Neutrophil (primary cell): ENCODE data around the gene LDLRAD4.
A peak's percentile ranks its signal among the peaks of the same experiment; 100 is the strongest.

Source experiments
- H3K27ac ChIP-seq: fragments of 200-600 bp; sonication (generic); 2 replicates; pipeline ENCODE4 v1.5.1; 2016; ENCODE audit warnings: mild to moderate bottlenecking, moderate library complexity
- H3K27me3 ChIP-seq: fragments of 200-600 bp; sonication (generic); 2 replicates; pipeline ENCODE4 v1.6.0; 2016; ENCODE audit warnings: mild to moderate bottlenecking
- H3K36me3 ChIP-seq: fragments of 200-600 bp; sonication (generic); 2 replicates; pipeline ENCODE4 v1.5.1; 2017
- H3K4me1 ChIP-seq, 2 experiments: fragments of 200-600 bp in 1 of 2; sonication (generic) in 1 of 2; 1 replicate in 1 of 2; 2 replicates in 1 of 2; pipeline versions ENCODE4 v1.5.1 to v1.6.1; 2013 to 2016; ENCODE audit warnings: low read depth in 1 of 2, low read length in 1 of 2, mild to moderate bottlenecking in 1 of 2, moderate library complexity in 1 of 2; ENCODE audit not compliant: control insufficient read depth in 1 of 2, insufficient read depth in 1 of 2
- H3K4me3 ChIP-seq, 2 experiments: fragments of 200-600 bp in 1 of 2; sonication (generic) in 1 of 2; 1 replicate in 1 of 2; 2 replicates in 1 of 2; pipeline ENCODE4 v1.5.1; 2013 to 2016; ENCODE audit warnings: low read depth in 1 of 2, low read length in 1 of 2, mild to moderate bottlenecking in 1 of 2, moderate library complexity in 1 of 2
- H3K9me3 ChIP-seq: fragments of 200-600 bp; sonication (generic); 2 replicates; pipeline ENCODE4 v1.5.1; 2016
- CTCF ChIP-seq: fragments of 200-600 bp; sonication (generic); IDR thresholded peaks from 2 replicates; pipeline ENCODE4 v1.5.1; 2016; ENCODE audit warnings: antibody characterized with exemption

LDLRAD4 gene

GRCh38 chr18:13589943-13590342, 371.4 kb downstream of the LDLRAD4 start:
- peaks cover 15 to 21% of the 10 kb centered on the region in 2 experiments for H3K4me1 ChIP-seq
- no peaks in the 10 kb centered on the region for H3K9me3 ChIP-seq
- no peak overlapping the region for H3K27ac ChIP-seq
- TF ChIP-seq CTCF, result no peak
- H3K36me3 ChIP-seq, result no peaks in the 10 kb centered on the region
- no peak overlapping the region for H3K4me3 ChIP-seq
- H3K27me3 ChIP-seq, result no peaks in the 10 kb centered on the region

DNA sequence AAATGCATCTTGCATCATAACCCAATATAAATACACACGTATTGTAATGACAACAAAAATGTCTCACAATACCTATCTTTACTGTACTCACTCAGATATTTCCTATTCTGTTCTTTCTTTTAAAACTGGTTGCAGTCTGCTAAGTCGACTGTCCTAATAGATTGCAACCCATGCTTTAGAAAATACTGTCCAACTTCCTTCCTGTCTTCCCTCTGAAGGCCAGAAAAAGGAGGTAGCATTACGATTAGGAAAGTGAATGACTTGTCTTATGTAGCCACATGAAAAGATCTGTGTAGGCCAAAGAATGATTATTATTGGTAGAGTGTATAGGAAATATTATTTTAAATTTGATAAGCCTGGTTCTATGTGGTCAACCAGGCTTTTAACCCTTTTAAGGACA, 373.7 kb downstream of the LDLRAD4 start:
- TF ChIP-seq CTCF, result no peak
- Histone ChIP-seq H3K4me1 (peaks cover 10 to 16% of the 10 kb centered on the region in 2 experiments), H3K27me3 (no peaks in the 10 kb centered on the region), H3K9me3 (peaks cover 5% of the 10 kb centered on the region), H3K36me3 (no peaks in the 10 kb centered on the region), H3K27ac (peak overlapping the region; percentile 15), H3K4me3 (no peak overlapping the region)

GRCh38 chr18:13594551-13594950, 376.0 kb downstream of the LDLRAD4 start:
- Histone ChIP-seq H3K9me3 (peaks cover 5% of the 10 kb centered on the region), H3K27me3 (no peaks in the 10 kb centered on the region), H3K27ac (no peak overlapping the region), H3K36me3 (no peaks in the 10 kb centered on the region), H3K4me3 (no peak overlapping the region), H3K4me1 (peaks cover 10 to 16% of the 10 kb centered on the region in 2 experiments)
- no peak for TF ChIP-seq CTCF

DNA sequence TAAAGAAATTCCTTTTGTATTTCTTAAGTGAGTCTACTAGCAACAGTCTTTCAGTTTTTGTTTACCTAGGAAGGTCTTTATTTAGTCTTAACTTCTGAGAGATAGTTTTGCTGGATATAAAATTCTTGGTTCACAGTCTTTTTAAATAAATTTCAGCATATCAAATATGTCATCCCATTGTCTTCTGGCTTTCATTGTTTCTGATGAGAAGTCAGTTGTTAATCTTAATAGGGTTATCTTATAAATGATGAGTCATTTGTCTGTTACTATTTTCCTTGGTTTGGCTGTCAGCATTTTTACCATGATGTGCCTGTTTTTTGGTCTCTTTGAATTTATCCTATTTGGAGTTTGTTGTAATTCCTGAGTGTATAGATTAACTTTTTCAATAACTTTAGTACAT, 378.5 kb downstream of the LDLRAD4 start:
- no peak for TF ChIP-seq CTCF
- H3K27ac ChIP-seq, result no peak overlapping the region
- H3K27me3 ChIP-seq, result no peaks in the 10 kb centered on the region

GRCh38 chr18:13598591-13598990, 380.0 kb downstream of the LDLRAD4 start:
- Histone ChIP-seq H3K27me3 (no peaks in the 10 kb centered on the region), H3K27ac (no peak overlapping the region), H3K9me3 (peaks cover 5% of the 10 kb centered on the region), H3K4me3 (no peak overlapping the region), H3K36me3 (no peaks in the 10 kb centered on the region), H3K4me1 (no peaks in the 10 kb centered on the region)
- TF ChIP-seq CTCF, result no peak

More for the DNA sequence above, 378.5 kb downstream of the LDLRAD4 start:
- no peak overlapping the region for H3K4me3 ChIP-seq
- peaks cover 4 to 6% of the 10 kb centered on the region in 2 experiments for H3K4me1 ChIP-seq
- peaks cover 5% of the 10 kb centered on the region for H3K9me3 ChIP-seq
- H3K36me3 ChIP-seq, result no peaks in the 10 kb centered on the region

DNA sequence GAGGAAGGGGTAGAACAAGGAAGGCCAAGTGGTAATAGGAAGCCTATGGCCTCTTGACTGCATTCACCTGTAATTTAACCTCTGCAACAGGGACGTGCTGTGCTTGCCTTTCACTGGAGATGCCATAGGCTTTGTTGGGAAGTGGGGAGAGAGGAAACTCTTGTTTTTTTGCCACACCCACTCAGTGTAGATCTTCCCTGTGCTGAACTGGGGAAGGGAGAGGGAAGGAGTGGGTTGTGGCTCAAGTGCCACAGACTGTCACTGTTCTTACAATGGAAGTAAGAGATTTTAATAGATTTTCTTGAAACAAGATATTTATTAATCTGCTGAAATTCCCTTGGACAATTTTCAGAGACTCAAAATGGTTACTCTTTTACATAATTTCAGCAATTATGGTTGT, 380.5 kb downstream of the LDLRAD4 start:
- no peak overlapping the region for H3K4me3 ChIP-seq
- TF ChIP-seq CTCF, result no peak
- H3K27me3 ChIP-seq, result no peaks in the 10 kb centered on the region
- H3K4me1 ChIP-seq, result no peaks in the 10 kb centered on the region
- no peaks in the 10 kb centered on the region for H3K36me3 ChIP-seq
- peaks cover 5% of the 10 kb centered on the region for H3K9me3 ChIP-seq
- no peak overlapping the region for H3K27ac ChIP-seq
